HFFc6 (cell line): ENCODE data around the gene SORCS2. TPM values are rescaled to one million over a fixed set of nuclear protein-coding genes. Genes with fewer than 3 reads are reported as not detected.

ENCODE experiments used
- DNase-seq: peaks from one replicate; pipeline ENCODE4 v3.0.0-alpha.2; 2018
- H3K27ac Mint-ChIP-seq: 2 replicates; pipeline ENCODE4 v1.8.0; 2020; ENCODE audit warnings: mild to moderate bottlenecking, mixed read lengths
- H3K27me3 Mint-ChIP-seq: 2 replicates; pipeline ENCODE4 v1.8.0; 2021; ENCODE audit warnings: mild to moderate bottlenecking, moderate library complexity, mixed read lengths; ENCODE audit not compliant: insufficient read depth
- H3K36me3 Mint-ChIP-seq: 2 replicates; pipeline ENCODE4 v1.8.0; 2021; ENCODE audit warnings: low read depth, mixed read lengths
- H3K4me1 Mint-ChIP-seq: 2 replicates; pipeline ENCODE4 v1.8.0; 2020; ENCODE audit warnings: low read depth, mixed read lengths
- H3K4me3 Mint-ChIP-seq: 2 replicates; pipeline ENCODE4 v1.8.0; 2020; ENCODE audit warnings: mild to moderate bottlenecking, moderate library complexity, mixed read lengths
- H3K9me3 Mint-ChIP-seq: 2 replicates; pipeline ENCODE4 v1.8.0; 2020; ENCODE audit warnings: mild to moderate bottlenecking, mixed read lengths
- total RNA-seq, 6 experiments: library from RNA; stranded (reverse); fragmentation: NEBNext Ultra II Directional; extraction: Animal tissue kit (Norgen Biotek cat#: 25700); gene quantifications; 2 replicates in 1 of 6; 3 replicates in 5 of 6; pipeline ENCODE4 v1.2.3, GENCODE V29; 2021
- TF ChIP-seq, protein P1 (sequence below): fragments of 200-600 bp; sonication (generic); IDR thresholded peaks from 2 replicates; pipeline ENCODE4 v1.5.0; 2021; ENCODE audit warnings: antibody characterized with exemption, mild to moderate bottlenecking

SORCS2 gene
- total RNA-seq, 6 experiments from 2014 or later, result 0.05 to 0.15 (median 0.12) TPM; not detected in 3

DNA sequence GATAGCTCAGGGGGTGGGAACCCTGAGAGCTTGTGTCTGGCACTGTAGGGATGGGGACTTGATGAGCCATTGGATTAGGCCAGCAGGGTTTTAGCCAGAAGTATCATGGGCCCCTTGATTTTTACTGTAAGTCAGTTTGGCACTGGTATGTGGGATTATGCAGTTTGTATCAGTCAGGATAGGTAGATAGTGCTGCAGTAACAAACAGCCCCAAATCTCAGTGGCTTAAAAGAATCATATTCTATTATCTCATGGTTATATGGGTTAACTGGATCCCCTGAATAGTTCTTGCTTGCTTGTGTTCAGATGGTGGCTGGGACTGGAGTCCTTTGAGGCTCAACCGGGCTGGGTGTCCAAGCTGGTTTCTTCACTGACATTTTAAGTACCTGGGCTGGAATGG is 56.5 kb downstream of the SORCS2 start:
- TF ChIP-seq, protein P1, sequence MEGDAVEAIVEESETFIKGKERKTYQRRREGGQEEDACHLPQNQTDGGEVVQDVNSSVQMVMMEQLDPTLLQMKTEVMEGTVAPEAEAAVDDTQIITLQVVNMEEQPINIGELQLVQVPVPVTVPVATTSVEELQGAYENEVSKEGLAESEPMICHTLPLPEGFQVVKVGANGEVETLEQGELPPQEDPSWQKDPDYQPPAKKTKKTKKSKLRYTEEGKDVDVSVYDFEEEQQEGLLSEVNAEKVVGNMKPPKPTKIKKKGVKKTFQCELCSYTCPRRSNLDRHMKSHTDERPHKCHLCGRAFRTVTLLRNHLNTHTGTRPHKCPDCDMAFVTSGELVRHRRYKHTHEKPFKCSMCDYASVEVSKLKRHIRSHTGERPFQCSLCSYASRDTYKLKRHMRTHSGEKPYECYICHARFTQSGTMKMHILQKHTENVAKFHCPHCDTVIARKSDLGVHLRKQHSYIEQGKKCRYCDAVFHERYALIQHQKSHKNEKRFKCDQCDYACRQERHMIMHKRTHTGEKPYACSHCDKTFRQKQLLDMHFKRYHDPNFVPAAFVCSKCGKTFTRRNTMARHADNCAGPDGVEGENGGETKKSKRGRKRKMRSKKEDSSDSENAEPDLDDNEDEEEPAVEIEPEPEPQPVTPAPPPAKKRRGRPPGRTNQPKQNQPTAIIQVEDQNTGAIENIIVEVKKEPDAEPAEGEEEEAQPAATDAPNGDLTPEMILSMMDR, result no peak
- Mint-ChIP-seq H3K4me1 (peaks cover 6% of the 10 kb centered on the region; the same call in 1 of the 2 replicates), H3K27me3 (peaks cover 42% of the 10 kb centered on the region), H3K27ac (no peak overlapping the region), H3K9me3 (peaks cover 7% of the 10 kb centered on the region; the same call in 1 of the 2 replicates), H3K4me3 (no peak overlapping the region), H3K36me3 (no peaks in the 10 kb centered on the region)
- DNase-seq, result no peak

DNA sequence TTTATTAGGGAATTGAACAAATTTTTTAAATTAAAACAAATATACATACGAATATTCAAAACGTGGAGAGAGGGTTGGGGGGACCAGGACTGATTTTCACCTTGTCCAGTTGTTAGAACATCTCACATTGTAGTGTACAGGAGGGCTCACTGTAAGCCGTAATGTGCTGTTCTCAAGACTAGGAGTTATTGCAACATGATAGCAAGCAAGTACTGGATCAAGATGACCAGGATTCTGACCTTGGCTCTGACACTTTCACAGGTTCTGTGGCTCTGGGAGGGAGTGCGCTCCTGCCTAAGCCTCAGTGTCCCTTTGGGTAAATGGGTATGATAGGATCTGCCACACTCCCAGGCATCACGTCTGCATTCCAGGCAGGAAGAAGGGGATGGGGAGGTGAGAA is 59.0 kb downstream of the SORCS2 start:
- TF ChIP-seq, protein P1, result no peak
- no peaks in the 10 kb centered on the region for H3K36me3 Mint-ChIP-seq
- H3K27ac Mint-ChIP-seq, result no peak overlapping the region
- no peak for DNase-seq
- peaks cover 7% of the 10 kb centered on the region; the same call in 1 of the 2 replicates for H3K9me3 Mint-ChIP-seq
- H3K27me3 Mint-ChIP-seq, result peaks cover 51% of the 10 kb centered on the region
- no peak overlapping the region for H3K4me3 Mint-ChIP-seq
- H3K4me1 Mint-ChIP-seq, result peaks cover 6% of the 10 kb centered on the region; the same call in 1 of the 2 replicates

DNA sequence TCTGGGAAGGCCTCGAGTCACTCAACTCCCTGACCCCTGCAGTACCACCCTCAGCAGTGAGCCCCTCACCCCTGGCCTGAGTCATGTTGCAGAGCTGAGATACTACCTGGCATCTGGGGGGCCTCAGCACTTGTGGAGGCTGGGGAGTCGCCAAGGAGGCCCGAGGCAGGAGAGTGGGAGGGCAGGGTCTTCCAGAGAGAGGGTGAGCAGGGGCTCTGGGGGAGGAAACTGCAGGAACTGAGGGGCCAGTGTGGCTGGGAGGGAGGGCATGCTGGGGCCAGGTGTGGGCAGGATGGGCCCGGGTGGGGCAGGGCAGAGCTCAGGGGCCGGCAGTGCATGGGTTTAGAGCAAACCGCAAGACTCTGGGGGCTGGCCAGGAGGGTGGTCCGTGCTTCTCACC is 59.7 kb downstream of the SORCS2 start:
- TF ChIP-seq, protein P1, result no peak
- H3K36me3 Mint-ChIP-seq, result no peaks in the 10 kb centered on the region
- DNase-seq, result no peak
- peaks cover 7% of the 10 kb centered on the region; the same call in 1 of the 2 replicates for H3K9me3 Mint-ChIP-seq
- H3K4me1 Mint-ChIP-seq, result peaks cover 6% of the 10 kb centered on the region; the same call in 1 of the 2 replicates
- H3K27me3 Mint-ChIP-seq, result peaks cover 52% of the 10 kb centered on the region
- no peak overlapping the region for H3K27ac Mint-ChIP-seq
- no peak overlapping the region for H3K4me3 Mint-ChIP-seq

DNA sequence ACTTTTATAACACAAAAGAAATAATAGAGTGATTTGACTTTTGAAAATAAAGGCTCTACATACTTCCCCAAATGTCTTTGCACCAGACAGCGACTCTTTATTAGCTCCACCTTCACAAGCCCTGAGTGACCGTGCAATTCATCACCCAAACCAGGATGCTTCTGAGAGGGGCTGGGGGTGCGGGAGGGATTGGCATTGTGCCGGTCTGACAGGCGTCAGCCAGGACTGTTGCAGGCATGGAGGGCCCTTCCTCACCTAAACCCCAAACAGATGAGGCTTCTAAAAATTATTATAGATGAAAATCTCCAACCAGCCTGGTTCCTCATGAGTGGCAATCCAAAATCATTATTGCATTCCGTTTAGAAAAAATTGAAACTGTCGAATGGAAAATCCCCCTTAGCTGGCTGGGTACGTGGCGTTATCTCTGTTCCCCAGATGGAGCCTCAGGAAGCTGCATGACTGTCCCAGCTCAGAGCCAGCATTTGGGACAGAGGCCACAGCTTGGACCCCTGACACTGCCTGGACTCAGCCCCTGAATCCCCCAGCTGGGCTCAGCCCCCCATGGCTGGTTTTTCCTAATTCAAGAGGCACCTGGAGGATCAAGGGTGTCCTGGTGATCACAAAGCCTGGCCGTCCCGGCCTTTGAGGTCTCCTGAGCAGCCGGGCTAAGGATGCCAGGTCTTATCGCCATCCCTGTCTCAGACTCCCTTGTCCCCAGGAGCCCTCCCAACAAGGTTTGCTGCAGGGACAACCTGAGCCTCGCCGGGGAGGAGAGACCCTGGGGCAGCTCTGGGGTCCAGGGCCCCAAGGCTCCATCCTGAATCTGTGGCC is 60.4 kb downstream of the SORCS2 start:
- peaks cover 52% of the 10 kb centered on the region for H3K27me3 Mint-ChIP-seq
- H3K4me1 Mint-ChIP-seq, result peaks cover 6% of the 10 kb centered on the region; the same call in 1 of the 2 replicates
- TF ChIP-seq, protein P1, result no peak
- DNase-seq, result no peak
- H3K36me3 Mint-ChIP-seq, result no peaks in the 10 kb centered on the region
- no peak overlapping the region for H3K4me3 Mint-ChIP-seq
- peaks cover 7% of the 10 kb centered on the region; the same call in 1 of the 2 replicates for H3K9me3 Mint-ChIP-seq
- no peak overlapping the region for H3K27ac Mint-ChIP-seq

DNA sequence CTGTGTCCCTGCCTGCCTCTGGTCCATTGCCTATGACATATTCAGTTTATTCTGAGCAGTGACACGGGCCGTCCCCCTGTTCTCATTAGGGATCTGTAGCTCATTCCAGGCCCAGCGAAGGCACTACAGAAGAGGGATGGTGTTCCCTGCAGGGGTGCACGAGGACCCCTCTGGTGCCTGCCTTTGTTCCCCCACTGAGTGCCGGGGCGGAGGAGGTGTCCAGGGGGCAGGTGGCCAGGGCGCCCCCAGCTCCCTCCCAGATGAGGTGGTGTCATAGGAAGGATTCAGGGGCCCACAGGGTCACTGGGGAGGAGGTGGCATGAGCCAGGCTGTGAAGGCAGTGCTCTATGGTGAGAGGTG is 61.0 kb downstream of the SORCS2 start:
- no peaks in the 10 kb centered on the region for H3K36me3 Mint-ChIP-seq
- H3K27me3 Mint-ChIP-seq, result peaks cover 51% of the 10 kb centered on the region
- TF ChIP-seq, protein P1, result no peak

More for the DNA sequence above, 61.0 kb downstream of the SORCS2 start:
- H3K4me1 Mint-ChIP-seq, result peaks cover 6% of the 10 kb centered on the region; the same call in 1 of the 2 replicates
- no peak for DNase-seq
- no peak overlapping the region for H3K4me3 Mint-ChIP-seq
- H3K9me3 Mint-ChIP-seq, result peaks cover 7% of the 10 kb centered on the region; the same call in 1 of the 2 replicates
- H3K27ac Mint-ChIP-seq, result no peak overlapping the region
